ENCODE measurements around the gene HYDIN.

The HYDIN gene

DNA sequence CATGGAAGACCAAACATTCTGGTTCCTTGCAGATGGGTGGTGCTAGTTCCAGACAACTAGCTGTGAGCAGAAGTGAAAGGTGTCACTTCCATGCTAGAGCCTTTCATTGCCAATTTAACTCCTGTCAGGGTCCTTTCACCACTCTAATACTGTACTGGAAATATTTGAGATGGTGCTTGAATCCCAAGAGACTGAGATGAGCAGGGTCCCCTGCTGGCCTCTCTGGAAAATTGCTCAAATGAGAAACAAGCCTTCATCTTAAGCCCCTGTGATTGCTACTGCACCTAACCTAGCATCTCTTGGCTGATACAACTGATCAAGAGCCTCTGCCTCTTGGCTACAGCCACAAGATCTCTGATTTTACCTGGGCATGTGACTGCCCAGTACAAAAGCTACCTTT is 422.2 kb downstream of the HYDIN start:
- TF ChIP-seq CTCF (IDR thresholded peaks at IDR 0.05), result no peak
- no peaks in the 10 kb centered on the region for H3K36me3 ChIP-seq
- no peaks in the 10 kb centered on the region for H3K4me1 ChIP-seq (ENCODE audit: control insufficient read depth in 1 of 2, insufficient read depth in 1 of 2, low read depth in 1 of 2, low read length in 1 of 2)
- no peak overlapping the region for H3K27ac ChIP-seq
- H3K4me3 ChIP-seq (ENCODE audit: low read depth in 1 of 2, low read length in 1 of 2), result no peak overlapping the region
- H3K27me3 ChIP-seq, result peaks cover 63% of the 10 kb centered on the region
- H3K9me3 ChIP-seq, result no peaks in the 10 kb centered on the region

GRCh38 chr16:70805787-70806186 is 424.7 kb downstream of the HYDIN start:
- TF ChIP-seq CTCF (IDR thresholded peaks at IDR 0.05), result no peak
- H3K27ac ChIP-seq, result no peak overlapping the region
- peaks cover 63% of the 10 kb centered on the region for H3K27me3 ChIP-seq
- H3K4me1 ChIP-seq (ENCODE audit: control insufficient read depth in 1 of 2, insufficient read depth in 1 of 2, low read depth in 1 of 2, low read length in 1 of 2), result peaks cover 5 to 6% of the 10 kb centered on the region in 2 experiments
- no peak overlapping the region for H3K4me3 ChIP-seq (ENCODE audit: low read depth in 1 of 2, low read length in 1 of 2)
- H3K36me3 ChIP-seq, result no peaks in the 10 kb centered on the region
- no peaks in the 10 kb centered on the region for H3K9me3 ChIP-seq

GRCh38 chr16:70805380-70805779 is 425.1 kb downstream of the HYDIN start:
- Histone ChIP-seq H3K4me1 (ENCODE audit: control insufficient read depth in 1 of 2, insufficient read depth in 1 of 2, low read depth in 1 of 2, low read length in 1 of 2) (peaks cover 8 to 10% of the 10 kb centered on the region in 2 experiments), H3K36me3 (no peaks in the 10 kb centered on the region), H3K27ac (no peak overlapping the region), H3K27me3 (peaks cover 61% of the 10 kb centered on the region), H3K9me3 (no peaks in the 10 kb centered on the region), H3K4me3 (ENCODE audit: low read depth in 1 of 2, low read length in 1 of 2) (no peak overlapping the region)
- no peak for TF ChIP-seq CTCF (IDR thresholded peaks at IDR 0.05)

DNA sequence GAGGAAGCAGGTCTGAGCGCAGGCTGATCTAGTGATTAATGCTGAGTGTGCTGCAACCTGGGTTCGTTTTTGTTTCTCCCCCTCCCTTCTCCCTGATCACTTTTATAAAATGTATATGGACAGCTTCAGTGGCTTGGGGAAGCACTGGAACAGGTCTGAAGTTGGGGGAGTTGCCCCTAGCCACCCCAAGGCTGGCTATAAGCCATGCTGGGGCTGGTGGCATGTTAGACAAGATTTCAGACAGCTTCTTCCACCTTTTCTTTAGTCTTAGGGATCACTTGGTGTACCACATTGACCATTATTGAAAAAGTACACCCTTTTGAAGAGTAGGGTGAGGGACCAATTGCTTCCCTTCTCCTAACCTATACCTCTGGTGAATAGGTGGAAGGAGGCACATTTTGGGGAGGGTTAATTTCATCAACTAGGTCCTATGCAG is 425.8 kb downstream of the HYDIN start:
- Histone ChIP-seq H3K9me3 (no peaks in the 10 kb centered on the region), H3K36me3 (no peaks in the 10 kb centered on the region), H3K27me3 (peaks cover 54% of the 10 kb centered on the region), H3K27ac (no peak overlapping the region), H3K4me3 (ENCODE audit: low read depth in 1 of 2, low read length in 1 of 2) (no peak overlapping the region), H3K4me1 (ENCODE audit: control insufficient read depth in 1 of 2, insufficient read depth in 1 of 2, low read depth in 1 of 2, low read length in 1 of 2) (peaks cover 13 to 16% of the 10 kb centered on the region in 2 experiments)
- TF ChIP-seq CTCF (IDR thresholded peaks at IDR 0.05), result no peak

DNA sequence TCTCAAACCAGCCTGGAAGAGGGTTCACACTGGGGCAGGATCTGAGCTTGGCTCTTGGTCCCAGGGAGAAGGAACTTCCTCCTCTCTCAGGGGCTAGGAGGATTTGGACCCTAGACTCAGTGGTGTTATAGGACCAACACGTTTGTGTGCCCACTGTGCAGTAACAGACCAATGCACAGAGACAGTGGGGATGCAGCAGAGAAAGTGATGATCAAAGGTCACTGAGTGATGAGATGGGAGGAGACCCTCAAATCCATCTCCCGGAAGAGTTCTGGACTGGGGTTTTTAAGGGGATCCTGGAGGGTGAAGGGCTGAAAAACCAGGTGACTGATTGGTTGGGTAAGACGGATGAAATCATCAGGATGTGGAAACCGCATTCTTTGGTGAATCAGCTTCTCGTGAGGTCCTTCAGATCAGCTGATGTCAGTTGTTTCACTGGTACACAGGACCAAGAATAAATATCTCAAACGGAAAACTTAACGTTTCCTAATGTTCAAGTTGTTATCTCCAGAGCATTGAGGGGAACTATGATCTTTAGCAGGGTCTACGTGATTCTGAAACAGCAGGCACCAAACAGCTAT is 426.3 kb downstream of the HYDIN start:
- Histone ChIP-seq H3K27ac (no peak overlapping the region), H3K4me3 (ENCODE audit: low read depth in 1 of 2, low read length in 1 of 2) (no peak overlapping the region), H3K4me1 (ENCODE audit: control insufficient read depth in 1 of 2, insufficient read depth in 1 of 2, low read depth in 1 of 2, low read length in 1 of 2) (peaks cover 13 to 19% of the 10 kb centered on the region in 2 experiments), H3K27me3 (peaks cover 49% of the 10 kb centered on the region), H3K9me3 (no peaks in the 10 kb centered on the region), H3K36me3 (no peaks in the 10 kb centered on the region)
- no peak for TF ChIP-seq CTCF (IDR thresholded peaks at IDR 0.05)
